HCT116 (cell line): ENCODE data around the gene EVL. TPM values are rescaled to one million over a fixed set of nuclear protein-coding genes. Genes with fewer than 3 reads are reported as not detected.

Source experiments
- ATAC-seq: fragments of 200-7000 bp; cut with Tn5 transposase; 2 replicates; pipeline ENCODE4 v1.9.1; 2020; ENCODE audit warnings: mild to moderate bottlenecking, moderate library complexity
- BruUV-seq: library from RNA; stranded (reverse); fragments of 400-500 nt; replicated peaks from 2 replicates; lab custom pipeline; 2021; lab: Mats Ljungman, UMichigan
- CTCF ChIA-PET: fragments of 300-600 bp; sonication (Branson Sonifier 250); formaldehyde crosslinking; loops from one replicate; lab custom pipeline; 2021; ENCODE audit warnings: antibody characterized with exemption; lab: Charles Lee
- POLR2A ChIA-PET: fragments of 300-600, 350-600 bp; sonication (Branson Sonifier 250); formaldehyde crosslinking; loops from one replicate; lab custom pipeline; 2021; ENCODE audit warnings: antibody characterized with exemption; lab: Charles Lee
- RAD21 ChIA-PET, 2 experiments: fragments of 300-600 bp; sonication (Branson Sonifier 250); formaldehyde crosslinking; loops; one replicate each; lab custom pipeline; 2023; ENCODE audit warnings: low total read pairs in 2 of 2; ENCODE audit not compliant: uncharacterized antibody in 2 of 2, unreplicated experiment in 2 of 2, low non-redundant PET in 1 of 2; lab: Charles Lee
- DNase-seq: peaks from one replicate; pipeline ENCODE4 v3.0.0-alpha.2; 2010; ENCODE audit warnings: low read depth, low spot score
- H2AFZ ChIP-seq: fragments of 200-600 bp; shearing (Covaris generic), sonication (generic); 2 replicates; pipeline ENCODE4 v1.6.1; 2017; ENCODE audit warnings: low read depth, mixed run types, mixed read lengths, antibody characterized with exemption, low read length; ENCODE audit not compliant: poor library complexity, severe bottlenecking
- H3K27ac ChIP-seq: 2 replicates; pipeline ENCODE4 v1.5.1; 2012; ENCODE audit warnings: low read depth, low read length
- H3K27me3 ChIP-seq: fragments of 200-600 bp; sonication (generic); 2 replicates; pipeline ENCODE4 v1.6.1; 2016; ENCODE audit warnings: mixed run types, low read length, mixed read lengths; ENCODE audit not compliant: insufficient read depth
- H3K36me3 ChIP-seq, 2 experiments: fragments of 200-500 bp in 1 of 2; fragments of 200-600 bp in 1 of 2; sonication (Bioruptor generic) in 1 of 2; sonication (generic) in 1 of 2; 2 replicates each; pipeline versions ENCODE4 v1.5.1 to v1.6.1; 2014 to 2016; ENCODE audit warnings: low read length in 2 of 2, inconsistent platforms in 1 of 2, mixed read lengths in 1 of 2, mixed run types in 1 of 2; ENCODE audit not compliant: insufficient read depth in 2 of 2, control insufficient read depth in 1 of 2
- H3K4me1 ChIP-seq, 2 experiments: fragments of 200-600 bp in 1 of 2; sonication (generic) in 1 of 2; 2 replicates each; pipeline versions ENCODE4 v1.5.1 to v1.6.1; 2012 to 2017; ENCODE audit warnings: low read length in 2 of 2, inconsistent platforms in 1 of 2, mild to moderate bottlenecking in 1 of 2, mixed read lengths in 1 of 2, mixed run types in 1 of 2, moderate library complexity in 1 of 2; ENCODE audit not compliant: insufficient read depth in 2 of 2, control insufficient read depth in 1 of 2
- H3K4me2 ChIP-seq: fragments of 200-600 bp; sonication (generic); 2 replicates; pipeline ENCODE4 v1.6.1; 2017; ENCODE audit warnings: mixed run types, low read length, mixed read lengths
- H3K4me3 ChIP-seq, 2 experiments: fragments of 200-600 bp in 1 of 2; sonication (generic) in 1 of 2; replicated peaks in 1 of 2; 2 replicates each; pipeline ENCODE4 v1.5.1; 2011 to 2016; ENCODE audit warnings: low read length in 2 of 2, control low read depth in 1 of 2, low read depth in 1 of 2, mild to moderate bottlenecking in 1 of 2, mixed read lengths in 1 of 2, mixed run types in 1 of 2
- H3K79me2 ChIP-seq: fragments of 200-600 bp; sonication (generic); 2 replicates; pipeline ENCODE4 v1.6.1; 2017; ENCODE audit warnings: mild to moderate bottlenecking, mixed run types, low read length, moderate library complexity, mixed read lengths; ENCODE audit not compliant: insufficient read depth
- H3K9ac ChIP-seq: fragments of 200-600 bp; sonication (generic); 2 replicates; pipeline ENCODE4 v1.6.1; 2016; ENCODE audit warnings: low read length, mixed read lengths
- H3K9me2 ChIP-seq: fragments of 200-600 bp; sonication (generic), shearing (Covaris generic); 2 replicates; pipeline ENCODE4 v1.6.1; 2017; ENCODE audit warnings: mixed run types, mild to moderate bottlenecking, moderate library complexity; ENCODE audit not compliant: insufficient read depth
- H3K9me3 ChIP-seq, 2 experiments: fragments of 200-500 bp in 1 of 2; fragments of 200-600 bp in 1 of 2; sonication (Bioruptor generic) in 1 of 2; sonication (generic) in 1 of 2; 2 replicates each; pipeline ENCODE4 v1.6.1; 2014 to 2017; ENCODE audit warnings: low read length in 2 of 2, mixed read lengths in 2 of 2, inconsistent platforms in 1 of 2, low read depth in 1 of 2, mild to moderate bottlenecking in 1 of 2, mixed run types in 1 of 2, moderate library complexity in 1 of 2; ENCODE audit not compliant: control insufficient read depth in 1 of 2, insufficient read depth in 1 of 2
- H4K20me1 ChIP-seq: fragments of 200-600 bp; sonication (generic), shearing (Covaris generic); 2 replicates; pipeline ENCODE4 v1.6.1; 2017; ENCODE audit warnings: mixed run types, mild to moderate bottlenecking, moderate library complexity; ENCODE audit not compliant: insufficient read depth
- CEBPB ChIP-seq: IDR thresholded peaks from 2 replicates; pipeline ENCODE4 v1.6.1; 2012; ENCODE audit warnings: low read depth
- EZH2 ChIP-seq: fragments of 200-600 bp; sonication (generic); IDR thresholded peaks from 2 replicates; pipeline ENCODE4 v1.6.1; 2017; ENCODE audit warnings: antibody characterized with exemption, mixed run types
- POLR2A ChIP-seq: IDR thresholded peaks from 2 replicates; pipeline ENCODE4 v1.7.0; 2011; ENCODE audit warnings: borderline replicate concordance; ENCODE audit not compliant: insufficient read depth, insufficient read length; ENCODE audit errors: extremely low read depth
- REST ChIP-seq: IDR thresholded peaks from 2 replicates; pipeline ENCODE4 v1.6.1; 2012; ENCODE audit warnings: low read depth
- SRF ChIP-seq: IDR thresholded peaks from 2 replicates; pipeline ENCODE4 v1.6.1; 2012; ENCODE audit warnings: low read depth
- TCF7L2 ChIP-seq: IDR thresholded peaks from 2 replicates; pipeline ENCODE4 v1.7.0; 2011; ENCODE audit warnings: borderline replicate concordance, inconsistent platforms; ENCODE audit not compliant: insufficient read depth, insufficient read length; ENCODE audit errors: extremely low read depth
- intact Hi-C: fragments of 100-400 bp; cut with micrococcal nuclease; formaldehyde crosslinking; loops from 2 replicates; pipeline ENCODE4 v1.10.0; 2022
- total RNA-seq: library from RNA; stranded (reverse); gene quantifications from one replicate; pipeline ENCODE4 v1.2.1, GENCODE V29; 2021; ENCODE audit not compliant: unreplicated experiment
- TF ChIP-seq, protein P1 (sequence below), 3 experiments: fragments of 200-600 bp in 1 of 3; sonication (generic) in 1 of 3; IDR thresholded peaks in 2 of 3; conservative IDR thresholded peaks in 1 of 3; 2 replicates each; pipeline ENCODE4 v1.5.1; 2012 to 2017; ENCODE audit warnings: low read depth in 2 of 3, low read length in 2 of 3, antibody characterized with exemption in 1 of 3, borderline replicate concordance in 1 of 3, control low read depth in 1 of 3, mild to moderate bottlenecking in 1 of 3, mixed read lengths in 1 of 3, mixed run types in 1 of 3, moderate library complexity in 1 of 3; ENCODE audit not compliant: insufficient read depth in 1 of 3

Gene EVL
- total RNA-seq, 1 experiment from 2014 or later, result 19.9 TPM

DNA sequence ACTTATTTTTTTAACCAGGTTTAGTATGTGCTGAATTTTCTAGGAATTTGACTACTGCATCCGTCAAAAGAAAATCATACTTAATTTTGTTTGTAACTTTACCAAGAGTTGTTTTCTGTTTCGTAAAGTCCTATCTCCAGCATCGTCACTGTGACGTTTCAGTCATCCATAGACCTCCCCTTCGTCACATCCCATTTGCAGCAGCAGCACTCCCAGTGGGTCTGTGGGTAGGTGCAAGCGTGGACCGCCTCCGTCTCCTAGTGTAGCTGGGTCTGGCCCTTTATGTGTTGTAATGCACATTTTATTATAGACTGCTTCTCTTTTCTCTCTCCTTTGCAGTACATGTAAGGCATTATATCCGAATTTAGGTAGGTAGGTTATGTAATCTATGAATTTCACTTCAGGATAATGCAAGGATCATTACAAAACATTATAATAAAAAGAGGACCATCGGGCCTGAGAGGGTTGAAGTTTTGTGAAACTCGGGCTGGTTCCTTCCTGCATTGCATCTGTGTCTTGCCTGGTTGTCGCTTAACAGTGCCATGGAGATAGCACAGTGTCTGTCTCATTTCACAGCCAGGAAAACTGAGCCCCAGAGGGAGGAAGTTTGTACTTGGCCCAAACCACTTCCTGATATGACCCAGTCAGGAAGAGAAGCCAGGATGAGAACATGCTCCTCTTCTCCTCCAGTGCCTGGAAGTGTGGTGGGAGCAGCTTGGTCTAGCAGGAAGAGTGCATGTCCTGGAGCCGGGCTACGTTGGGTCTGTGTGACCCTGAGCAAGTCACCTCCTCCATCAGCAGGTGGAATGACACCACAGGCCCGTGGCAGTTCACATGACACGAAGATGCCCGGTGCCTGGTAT lies 41.3 kb downstream of the EVL start:
- Histone ChIP-seq H3K27ac (no peak overlapping the region), H2AFZ (no peak overlapping the region), H3K9me3 (no peaks in the 10 kb centered on the region), H3K27me3 (no peaks in the 10 kb centered on the region), H3K36me3 (no peaks in the 10 kb centered on the region), H3K9ac (no peak overlapping the region), H4K20me1 (no peaks in the 10 kb centered on the region), H3K9me2 (no peaks in the 10 kb centered on the region), H3K79me2 (no peaks in the 10 kb centered on the region), H3K4me2 (no peak overlapping the region), H3K4me1 (peaks cover 0 to 13% of the 10 kb centered on the region in 2 experiments; a peak in 1 of 4 replicates), H3K4me3 (no peak overlapping the region)
- no peak for ATAC-seq
- no TSS peak for BruUV-seq
- TF ChIP-seq EZH2, result no peak
- TF ChIP-seq, protein P1, sequence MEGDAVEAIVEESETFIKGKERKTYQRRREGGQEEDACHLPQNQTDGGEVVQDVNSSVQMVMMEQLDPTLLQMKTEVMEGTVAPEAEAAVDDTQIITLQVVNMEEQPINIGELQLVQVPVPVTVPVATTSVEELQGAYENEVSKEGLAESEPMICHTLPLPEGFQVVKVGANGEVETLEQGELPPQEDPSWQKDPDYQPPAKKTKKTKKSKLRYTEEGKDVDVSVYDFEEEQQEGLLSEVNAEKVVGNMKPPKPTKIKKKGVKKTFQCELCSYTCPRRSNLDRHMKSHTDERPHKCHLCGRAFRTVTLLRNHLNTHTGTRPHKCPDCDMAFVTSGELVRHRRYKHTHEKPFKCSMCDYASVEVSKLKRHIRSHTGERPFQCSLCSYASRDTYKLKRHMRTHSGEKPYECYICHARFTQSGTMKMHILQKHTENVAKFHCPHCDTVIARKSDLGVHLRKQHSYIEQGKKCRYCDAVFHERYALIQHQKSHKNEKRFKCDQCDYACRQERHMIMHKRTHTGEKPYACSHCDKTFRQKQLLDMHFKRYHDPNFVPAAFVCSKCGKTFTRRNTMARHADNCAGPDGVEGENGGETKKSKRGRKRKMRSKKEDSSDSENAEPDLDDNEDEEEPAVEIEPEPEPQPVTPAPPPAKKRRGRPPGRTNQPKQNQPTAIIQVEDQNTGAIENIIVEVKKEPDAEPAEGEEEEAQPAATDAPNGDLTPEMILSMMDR (IDR thresholded peaks at IDR 0.05 in 2 of 3, conservative IDR thresholded peaks at IDR 0.05 in 1 of 3; ENCODE audit: borderline replicate concordance in 1 of 3, insufficient read depth in 1 of 3, low read depth in 2 of 3, low read length in 2 of 3), result 0 out of 6 replicates have a peak, but pooled peaks of 1 of the 3 experiments have one; percentile 13
- no peak for DNase-seq
- intact Hi-C loops, result no loop called here
- RAD21 ChIA-PET, result no interaction called here
- CTCF ChIA-PET, result interaction anchor here (1.5 kb wide), 1 partner anchor 123 kb away, joined by 4 read pairs; no protein-coding TSS in a partner anchor
- POLR2A ChIA-PET, result no interaction called here

GRCh38 chr14:100107236-100107635 lies 42.0 kb downstream of the EVL start:
- no peaks in the 10 kb centered on the region for H3K9me3 ChIP-seq
- no TSS peak for BruUV-seq
- ChIA-PET RAD21 (no interaction called here), POLR2A (no interaction called here), CTCF (interaction anchor here (0.9 to 2.2 kb wide), 8 partner anchors 8 to 208 kb away, joined by 3 to 27 read pairs (median 4); no protein-coding TSS in a partner anchor)
- H2AFZ ChIP-seq, result no peak overlapping the region
- ATAC-seq, result no peak
- intact Hi-C loops, result no loop called here
- H3K4me1 ChIP-seq, result peaks cover 0 to 13% of the 10 kb centered on the region in 2 experiments; a peak in 1 of 4 replicates
- H4K20me1 ChIP-seq, result no peaks in the 10 kb centered on the region
- TF ChIP-seq POLR2A (no peak), REST (no peak), SRF (no peak), TCF7L2 (no peak), CEBPB (no peak)
- H3K27me3 ChIP-seq, result no peaks in the 10 kb centered on the region
- H3K4me2 ChIP-seq, result 0 out of 2 replicates have a peak overlapping the region, but pooled peaks have one; percentile 13
- H3K9ac ChIP-seq, result no peak overlapping the region
- H3K79me2 ChIP-seq, result no peaks in the 10 kb centered on the region
- no peak overlapping the region for H3K27ac ChIP-seq
- H3K36me3 ChIP-seq, result no peaks in the 10 kb centered on the region
- no peaks in the 10 kb centered on the region for H3K9me2 ChIP-seq
- no peak for DNase-seq
- no peak overlapping the region for H3K4me3 ChIP-seq
